Measurements from ENCODE around the gene CDK5RAP2.

CDK5RAP2 gene

DNA sequence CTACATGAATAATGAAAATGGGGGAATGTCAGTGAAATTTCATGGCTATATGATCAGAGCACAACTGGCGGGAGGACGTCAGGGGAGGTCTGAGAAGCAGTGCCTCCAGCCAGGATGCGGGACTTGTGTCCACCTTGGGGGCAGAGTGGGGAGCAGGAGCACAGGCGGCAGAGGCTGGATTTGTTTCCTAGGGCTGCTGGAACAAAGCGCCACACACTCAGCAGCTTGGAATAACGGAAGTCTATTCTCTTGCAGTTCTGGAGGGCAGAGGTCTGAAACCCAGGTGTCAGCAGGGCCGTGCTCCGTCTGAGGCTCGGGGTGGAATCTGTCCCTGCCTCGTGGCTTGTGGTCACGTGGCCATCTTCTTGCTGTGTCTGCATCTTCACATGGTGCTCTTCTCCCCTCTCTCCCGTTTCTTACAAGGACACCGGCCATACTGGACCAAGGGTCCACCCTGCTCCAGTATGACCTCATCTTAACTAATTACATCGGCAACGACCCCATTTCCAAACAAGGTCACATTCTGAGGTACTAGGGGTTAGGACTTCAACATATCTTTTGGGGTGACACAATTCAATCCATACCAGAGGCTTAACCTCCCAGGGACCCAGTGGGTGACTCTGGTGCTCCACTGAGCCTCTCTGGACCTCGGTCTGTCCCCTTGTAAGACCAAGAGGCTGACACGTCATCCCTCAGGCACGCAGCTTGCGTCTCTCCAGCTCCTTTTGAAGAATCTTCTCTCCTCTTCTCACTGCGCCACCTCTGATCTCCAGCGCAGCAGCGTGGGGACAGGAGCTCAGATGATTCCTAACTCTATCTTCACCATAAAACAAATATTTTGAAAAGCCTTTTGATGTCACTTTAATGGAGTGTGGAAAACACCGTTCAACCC is 202.5 kb downstream of the CDK5RAP2 start:
- DNase-seq: no peak

DNA sequence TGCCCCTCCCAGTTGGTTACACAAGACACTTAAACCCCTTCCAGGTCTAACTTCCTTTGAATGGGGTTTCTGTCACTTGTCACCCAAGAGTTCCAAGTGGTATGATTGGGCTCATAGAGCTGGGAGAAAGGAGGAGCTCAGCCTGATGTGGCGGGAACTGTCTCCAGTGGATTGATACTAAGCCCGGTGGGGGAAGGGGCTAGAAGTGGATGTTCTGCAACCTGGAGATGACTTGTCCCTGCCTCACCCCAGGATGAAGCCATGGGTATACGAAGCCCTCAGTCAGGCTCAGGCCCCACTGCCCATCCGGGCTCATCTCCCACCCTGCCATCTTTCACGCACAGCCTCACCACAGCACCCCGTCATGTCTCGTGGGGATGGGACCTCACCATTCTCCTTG is 203.9 kb downstream of the CDK5RAP2 start:
- no peak for DNase-seq

DNA sequence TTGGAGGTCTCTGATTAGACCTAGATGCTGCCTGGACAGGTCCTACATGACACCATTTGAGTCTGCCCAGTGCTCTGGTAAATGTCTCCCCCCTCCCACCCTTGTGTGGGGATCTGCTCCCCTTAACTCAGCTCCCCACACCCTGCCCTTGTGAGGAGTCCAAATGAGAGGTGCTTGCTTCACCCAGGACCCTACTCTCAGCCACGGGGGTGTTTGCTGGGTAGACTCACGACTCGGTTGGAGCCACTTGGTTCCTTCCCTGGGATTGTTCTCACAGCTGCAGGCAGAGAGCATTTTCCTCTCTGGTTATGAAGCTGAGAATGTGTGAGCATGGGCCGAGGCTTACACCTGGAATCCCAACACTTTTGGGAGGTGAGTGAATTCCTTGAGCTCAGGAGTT is 204.7 kb downstream of the CDK5RAP2 start:
- no peak for DNase-seq

DNA sequence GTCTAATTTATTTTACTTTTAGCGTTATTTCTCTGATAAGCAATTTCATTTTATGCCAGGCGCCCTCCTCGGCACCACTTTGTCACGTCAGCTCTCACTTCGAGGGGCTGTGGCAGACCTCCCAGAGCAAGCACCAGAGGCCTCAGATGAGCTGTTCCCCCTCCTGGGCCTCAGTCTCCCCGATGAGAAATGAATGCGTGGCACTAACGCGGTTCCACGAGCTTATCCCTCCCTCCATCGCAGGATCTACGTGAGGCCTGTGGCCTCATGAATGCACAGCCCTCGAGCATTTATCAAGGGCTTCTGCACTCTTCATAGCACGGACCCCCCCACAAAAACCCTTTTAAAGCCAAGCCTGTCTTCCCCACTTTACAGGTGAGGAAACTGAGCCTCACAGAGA is 205.2 kb downstream of the CDK5RAP2 start:
- DNase-seq: no peak

DNA sequence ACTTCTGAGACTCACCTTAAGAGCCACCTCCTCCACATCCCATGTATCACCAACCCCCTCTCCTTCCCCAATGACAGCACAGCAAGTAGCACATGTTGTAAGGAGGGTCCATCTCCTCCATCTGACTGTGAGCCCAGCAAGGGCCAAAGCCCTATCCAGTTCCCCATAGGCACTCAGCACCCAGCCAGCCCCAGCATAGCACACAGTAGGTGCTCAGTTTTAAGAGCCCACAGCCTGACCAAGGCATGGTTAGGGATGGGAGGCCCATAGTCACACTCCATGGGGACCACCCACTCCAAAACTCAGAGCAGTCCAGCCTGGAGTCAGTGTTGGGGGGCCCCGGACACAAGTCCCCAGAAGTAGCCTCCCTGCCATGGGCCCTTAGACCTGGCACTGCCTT is 205.7 kb downstream of the CDK5RAP2 start:
- no peak for DNase-seq

DNA sequence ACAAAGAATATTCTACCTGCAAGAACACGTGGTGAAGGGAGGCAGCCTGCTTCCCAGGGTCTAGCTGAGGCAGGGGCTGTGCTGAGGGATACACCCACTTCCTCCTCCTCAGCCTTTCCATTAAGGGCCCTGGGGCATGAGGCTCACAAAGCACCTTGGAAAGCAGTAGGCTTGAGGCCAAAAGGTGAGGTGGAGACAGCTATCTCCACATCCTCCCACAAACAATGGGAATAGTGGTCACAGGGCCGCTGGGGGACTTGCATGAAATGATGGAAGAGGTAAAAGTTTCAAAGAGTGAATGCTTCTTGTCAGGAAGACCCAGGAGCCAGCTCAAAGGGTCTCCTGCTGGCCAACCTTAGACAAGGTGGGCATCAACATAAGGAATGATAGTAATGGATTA is 207.9 kb downstream of the CDK5RAP2 start:
- no peak for DNase-seq

DNA sequence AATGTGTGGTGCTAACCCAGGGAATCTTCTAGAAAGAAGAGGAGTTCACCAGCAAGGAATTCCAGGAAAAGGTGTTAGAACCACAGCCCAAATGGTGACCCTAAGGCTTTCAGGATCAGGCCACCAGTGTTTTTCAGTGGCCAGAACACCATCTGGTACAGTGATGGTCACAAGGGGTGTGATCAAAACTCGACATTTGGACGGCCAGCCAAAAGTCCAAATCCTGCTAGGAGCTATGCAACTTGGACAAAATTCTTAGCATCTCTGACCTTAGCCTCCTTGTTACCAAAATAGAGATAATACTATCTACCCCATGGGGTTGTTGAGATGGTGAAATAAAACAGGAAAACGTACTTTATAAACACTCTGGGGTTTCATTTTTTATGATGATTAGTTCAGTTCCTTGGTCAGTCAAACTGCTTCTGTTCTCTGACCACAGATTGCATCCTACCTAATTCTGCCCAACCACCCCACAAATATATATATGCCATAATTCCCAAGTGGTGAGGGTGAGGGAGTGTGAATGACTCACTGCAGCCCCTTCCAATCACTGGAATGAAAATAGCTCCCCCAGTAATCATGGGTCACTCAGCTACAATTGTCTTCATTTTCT is 210.3 kb downstream of the CDK5RAP2 start:
- DNase-seq: peak; percentile 34

DNA sequence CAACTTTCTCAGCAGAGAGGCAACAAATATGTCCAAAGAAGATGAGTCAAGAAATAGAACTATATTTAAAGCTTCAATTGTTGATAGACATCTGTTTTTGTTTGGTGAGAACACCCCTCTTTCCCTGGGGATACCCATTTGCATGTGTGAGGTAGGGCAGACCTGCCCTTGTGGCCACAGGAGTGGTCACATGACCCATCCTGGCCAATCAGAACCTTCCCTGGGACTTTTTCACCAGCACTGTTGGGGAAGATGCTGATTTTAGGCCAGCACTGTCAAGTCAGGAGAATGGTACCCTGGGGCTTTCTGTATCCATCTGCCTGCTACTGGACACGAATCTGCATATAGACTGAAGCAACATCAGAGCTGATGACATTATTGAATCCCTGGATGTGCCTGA is 211.2 kb downstream of the CDK5RAP2 start:
- DNase-seq: no peak

GRCh38 chr9:120366644-120367019 is 213.3 kb downstream of the CDK5RAP2 start:
- DNase-seq: peak; percentile 97

DNA sequence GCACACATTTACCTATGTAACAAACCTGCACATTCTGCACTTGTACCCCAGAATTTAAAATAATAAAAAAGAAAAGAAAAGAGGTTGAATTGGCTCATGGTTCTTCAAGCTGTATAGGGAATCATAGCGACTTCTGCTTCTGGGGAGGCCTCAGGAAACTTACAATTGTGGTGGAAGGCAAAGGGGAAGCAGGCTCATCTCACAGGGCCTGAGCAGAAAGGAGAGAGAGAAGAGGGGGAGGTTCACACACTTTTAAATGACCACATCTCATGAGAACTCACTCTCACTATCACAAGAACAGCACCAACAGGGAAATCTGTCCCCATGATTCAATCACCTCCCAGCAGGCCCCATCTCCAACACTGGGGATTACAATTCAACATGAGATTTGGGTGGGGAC is 214.6 kb downstream of the CDK5RAP2 start:
- DNase-seq: no peak

GRCh38 chr9:120363697-120364096 is 216.3 kb downstream of the CDK5RAP2 start:
- DNase-seq: no peak

GRCh38 chr9:120362446-120362845 is 217.5 kb downstream of the CDK5RAP2 start:
- no peak for DNase-seq

DNA sequence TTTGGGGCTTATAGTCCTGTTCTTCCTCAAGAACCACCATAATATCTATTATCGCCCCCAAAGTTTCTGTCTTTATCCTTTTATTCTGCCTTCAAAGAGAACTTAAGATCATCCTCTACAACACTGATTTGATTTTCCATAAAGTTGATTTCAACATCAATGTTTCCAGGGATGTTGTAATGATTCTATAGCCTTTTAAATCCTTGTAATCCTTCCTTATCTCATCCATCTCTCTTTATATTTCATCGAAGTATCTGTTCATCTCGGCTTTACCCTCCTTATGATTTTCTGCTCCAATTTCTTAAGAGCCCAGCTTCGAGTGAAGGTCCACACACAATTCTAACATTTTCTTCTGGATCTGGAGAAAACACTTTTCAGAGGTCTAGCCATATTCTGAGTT is 218.4 kb downstream of the CDK5RAP2 start:
- no peak for DNase-seq

GRCh38 chr9:120360510-120360909 is 219.5 kb downstream of the CDK5RAP2 start:
- DNase-seq: no peak

DNA sequence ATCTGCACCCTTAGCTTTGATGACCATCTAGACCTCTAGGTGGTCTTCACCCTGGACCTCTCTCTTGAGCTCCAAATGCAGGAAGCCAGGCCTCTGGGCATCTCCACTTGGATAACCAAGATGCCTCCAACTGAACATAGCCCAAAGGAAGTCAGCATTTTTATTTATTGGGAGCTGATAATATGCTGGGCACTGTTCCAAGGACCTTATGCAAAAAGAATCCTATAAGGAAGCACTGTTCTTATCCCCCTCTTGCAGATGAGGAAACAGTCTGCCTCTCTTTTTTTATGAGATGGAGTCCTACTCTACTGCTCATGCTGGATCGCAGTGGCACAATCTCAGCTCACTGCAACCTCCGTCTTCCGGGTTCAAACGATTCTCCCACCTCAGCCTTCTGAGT is 219.9 kb downstream of the CDK5RAP2 start:
- DNase-seq: no peak

DNA sequence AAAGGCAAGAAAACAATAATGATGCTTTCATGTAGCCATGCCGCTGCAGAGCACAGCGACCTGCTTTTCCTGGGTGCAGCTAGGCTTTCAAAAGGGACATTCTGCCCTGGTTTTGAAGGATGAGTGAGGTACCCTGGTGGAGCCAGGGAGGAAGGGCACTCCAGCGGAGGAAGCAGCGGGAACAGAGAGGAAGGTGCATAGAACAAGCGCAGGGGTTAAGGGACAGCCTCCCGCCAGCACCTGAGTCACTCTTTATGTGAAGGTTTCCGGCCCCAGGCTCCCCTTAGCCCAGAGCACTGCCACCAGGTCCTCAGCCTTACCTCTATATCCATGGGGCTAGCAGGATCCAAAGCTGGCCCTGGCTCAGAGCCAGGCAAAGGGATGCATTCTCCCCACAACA is 221.1 kb downstream of the CDK5RAP2 start:
- no peak for DNase-seq

DNA sequence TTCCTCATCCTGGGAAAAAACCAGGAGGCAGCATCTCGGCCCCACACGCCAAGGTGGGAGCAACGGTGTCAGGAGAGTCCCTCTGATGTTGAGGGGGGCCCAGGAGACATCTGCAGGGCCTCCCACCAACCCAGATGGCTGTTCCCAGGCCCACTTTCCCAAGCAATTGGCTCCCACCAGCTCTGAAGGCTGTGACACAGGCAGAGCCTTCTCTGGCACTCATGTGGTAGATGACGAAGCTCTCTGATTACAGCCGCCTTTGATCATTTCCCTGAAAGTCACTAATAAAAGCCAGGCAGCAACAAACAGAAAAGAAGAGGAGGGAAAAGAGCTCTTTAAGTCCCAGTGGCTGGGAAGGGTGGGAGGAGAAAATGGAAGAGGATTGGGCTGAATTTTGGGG is 226.5 kb downstream of the CDK5RAP2 start:
- DNase-seq: no peak

DNA sequence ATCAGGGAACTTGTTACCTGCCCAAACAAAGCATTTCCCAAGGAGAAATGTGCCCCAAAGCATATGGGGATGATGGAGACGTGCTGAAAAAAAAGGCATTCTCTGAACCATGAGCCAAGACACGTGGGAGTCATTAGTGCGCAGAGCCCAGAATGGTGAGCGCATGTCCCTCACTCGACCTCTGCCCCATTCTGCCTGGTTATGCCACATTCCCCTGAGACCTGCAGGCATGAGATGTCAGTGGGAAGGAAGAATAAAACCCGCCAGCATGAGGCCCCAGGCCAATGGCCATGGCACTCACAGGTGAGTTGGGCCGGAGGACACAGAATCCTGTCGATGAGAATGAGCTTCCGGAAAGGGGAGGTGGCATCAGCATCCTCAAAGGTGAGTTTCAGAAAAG is 228.9 kb downstream of the CDK5RAP2 start:
- DNase-seq: no peak

GRCh38 chr9:120350596-120350995 is 229.4 kb downstream of the CDK5RAP2 start:
- no peak for DNase-seq

DNA sequence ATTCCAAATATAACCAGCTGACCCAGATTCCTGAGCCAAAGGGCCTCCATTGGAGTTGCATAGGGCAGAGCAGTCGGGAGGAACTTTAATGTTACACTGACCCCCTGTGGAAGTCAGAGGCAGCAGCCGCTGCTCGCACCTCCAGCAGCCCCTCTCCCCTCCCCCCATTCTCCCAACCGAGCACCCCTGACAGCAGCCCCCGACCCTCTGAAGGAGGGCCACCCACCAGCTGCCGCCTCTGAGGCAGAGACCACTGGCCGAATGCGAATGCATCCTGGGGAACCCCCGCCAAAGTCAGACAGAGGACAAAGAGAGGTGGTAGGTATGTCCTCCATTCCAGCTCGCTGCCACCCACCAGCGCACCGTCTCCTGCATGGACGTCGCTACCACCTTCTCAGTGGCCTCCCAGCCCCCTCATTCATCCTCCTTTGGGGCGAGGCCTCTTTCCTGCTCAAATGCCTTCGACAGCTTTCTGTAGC is 231.0 kb downstream of the CDK5RAP2 start:
- DNase-seq: no peak

DNA sequence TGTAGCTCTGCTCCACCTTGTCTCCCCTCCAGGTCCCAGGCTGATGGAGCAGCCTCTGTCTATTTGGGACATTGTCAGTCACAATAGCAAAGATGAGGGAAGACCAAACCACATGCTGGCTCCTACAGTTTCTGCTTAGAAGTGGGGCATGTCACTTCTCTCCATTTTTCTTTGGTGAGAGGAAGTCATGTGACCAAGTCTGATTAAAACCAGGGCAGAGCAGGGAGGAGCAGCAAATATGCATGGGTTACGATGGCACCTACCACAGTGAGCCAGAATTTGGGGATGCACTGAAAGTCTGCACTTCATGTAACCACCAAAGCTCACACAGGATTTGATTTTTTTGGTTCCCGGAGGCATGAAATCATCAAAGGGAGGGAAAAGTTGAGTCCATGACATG is 234.6 kb downstream of the CDK5RAP2 start:
- no peak for DNase-seq

GRCh38 chr9:120344230-120344629 is 235.7 kb downstream of the CDK5RAP2 start:
- peak; percentile 84 for DNase-seq

- no peak for DNase-seq
Observed at GRCh38 chr9:120343416-120343815, 236.6 kb downstream of the CDK5RAP2 start.

Measured in NCI-H226 (cell line).